GM12865 (cell line): ENCODE data around the gene COL23A1.

Experiments
- DNase-seq: peaks from one replicate; pipeline ENCODE4 v3.0.0; 2010; ENCODE audit warnings: low read depth
- H3K4me3 ChIP-seq: 2 replicates; pipeline ENCODE4 v1.5.1; 2011; ENCODE audit warnings: mild to moderate bottlenecking, low read depth, low read length, control low read depth
- TF ChIP-seq, protein P1 (sequence below): IDR thresholded peaks from 2 replicates; pipeline ENCODE4 v1.5.1; 2011; ENCODE audit warnings: low read length, control low read depth, low read depth, inconsistent platforms; ENCODE audit not compliant: insufficient read depth; ENCODE audit errors: missing control alignments

Gene COL23A1

GRCh38 chr5:178238711-178239592, 351.2 kb downstream of the COL23A1 start:
- peak overlapping the region; percentile 33 for H3K4me3 ChIP-seq
- TF ChIP-seq, protein P1, sequence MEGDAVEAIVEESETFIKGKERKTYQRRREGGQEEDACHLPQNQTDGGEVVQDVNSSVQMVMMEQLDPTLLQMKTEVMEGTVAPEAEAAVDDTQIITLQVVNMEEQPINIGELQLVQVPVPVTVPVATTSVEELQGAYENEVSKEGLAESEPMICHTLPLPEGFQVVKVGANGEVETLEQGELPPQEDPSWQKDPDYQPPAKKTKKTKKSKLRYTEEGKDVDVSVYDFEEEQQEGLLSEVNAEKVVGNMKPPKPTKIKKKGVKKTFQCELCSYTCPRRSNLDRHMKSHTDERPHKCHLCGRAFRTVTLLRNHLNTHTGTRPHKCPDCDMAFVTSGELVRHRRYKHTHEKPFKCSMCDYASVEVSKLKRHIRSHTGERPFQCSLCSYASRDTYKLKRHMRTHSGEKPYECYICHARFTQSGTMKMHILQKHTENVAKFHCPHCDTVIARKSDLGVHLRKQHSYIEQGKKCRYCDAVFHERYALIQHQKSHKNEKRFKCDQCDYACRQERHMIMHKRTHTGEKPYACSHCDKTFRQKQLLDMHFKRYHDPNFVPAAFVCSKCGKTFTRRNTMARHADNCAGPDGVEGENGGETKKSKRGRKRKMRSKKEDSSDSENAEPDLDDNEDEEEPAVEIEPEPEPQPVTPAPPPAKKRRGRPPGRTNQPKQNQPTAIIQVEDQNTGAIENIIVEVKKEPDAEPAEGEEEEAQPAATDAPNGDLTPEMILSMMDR: no peak
- peak; percentile 52 for DNase-seq

DNA sequence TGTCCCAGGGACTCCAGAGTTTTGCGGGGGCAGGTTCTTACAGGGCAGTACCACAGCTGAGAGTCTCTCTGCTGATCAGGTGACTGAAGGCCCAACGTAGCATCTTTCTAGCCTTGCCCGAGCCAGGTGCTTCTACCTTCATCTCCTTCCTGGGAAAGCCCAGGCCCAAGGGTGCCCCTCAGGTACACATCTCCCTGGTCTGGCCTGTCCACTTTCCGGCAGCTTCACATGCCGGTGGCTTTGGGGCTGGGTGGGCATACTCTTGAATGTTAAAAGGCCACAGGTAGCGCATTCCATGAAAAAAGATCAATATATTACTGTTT, 351.9 kb downstream of the COL23A1 start:
- TF ChIP-seq, protein P1: no peak
- no peak for DNase-seq
- no peak overlapping the region for H3K4me3 ChIP-seq

- TF ChIP-seq, protein P1: no peak
- no peak for DNase-seq
- H3K4me3 ChIP-seq: no peak overlapping the region
Observed at GRCh38 chr5:178237431-178238312, 352.5 kb downstream of the COL23A1 start.

GRCh38 chr5:178236679-178237078, 353.5 kb downstream of the COL23A1 start:
- no peak overlapping the region for H3K4me3 ChIP-seq
- TF ChIP-seq, protein P1: no peak
- no peak for DNase-seq

GRCh38 chr5:178236126-178236525, 354.1 kb downstream of the COL23A1 start:
- TF ChIP-seq, protein P1: no peak
- H3K4me3 ChIP-seq: no peak overlapping the region
- no peak for DNase-seq

- no peak for DNase-seq
- no peak overlapping the region for H3K4me3 ChIP-seq
- TF ChIP-seq, protein P1: no peak
Observed at GRCh38 chr5:178235588-178235974, 354.6 kb downstream of the COL23A1 start.
